Measurements from ENCODE around the gene REEP6.

DNA sequence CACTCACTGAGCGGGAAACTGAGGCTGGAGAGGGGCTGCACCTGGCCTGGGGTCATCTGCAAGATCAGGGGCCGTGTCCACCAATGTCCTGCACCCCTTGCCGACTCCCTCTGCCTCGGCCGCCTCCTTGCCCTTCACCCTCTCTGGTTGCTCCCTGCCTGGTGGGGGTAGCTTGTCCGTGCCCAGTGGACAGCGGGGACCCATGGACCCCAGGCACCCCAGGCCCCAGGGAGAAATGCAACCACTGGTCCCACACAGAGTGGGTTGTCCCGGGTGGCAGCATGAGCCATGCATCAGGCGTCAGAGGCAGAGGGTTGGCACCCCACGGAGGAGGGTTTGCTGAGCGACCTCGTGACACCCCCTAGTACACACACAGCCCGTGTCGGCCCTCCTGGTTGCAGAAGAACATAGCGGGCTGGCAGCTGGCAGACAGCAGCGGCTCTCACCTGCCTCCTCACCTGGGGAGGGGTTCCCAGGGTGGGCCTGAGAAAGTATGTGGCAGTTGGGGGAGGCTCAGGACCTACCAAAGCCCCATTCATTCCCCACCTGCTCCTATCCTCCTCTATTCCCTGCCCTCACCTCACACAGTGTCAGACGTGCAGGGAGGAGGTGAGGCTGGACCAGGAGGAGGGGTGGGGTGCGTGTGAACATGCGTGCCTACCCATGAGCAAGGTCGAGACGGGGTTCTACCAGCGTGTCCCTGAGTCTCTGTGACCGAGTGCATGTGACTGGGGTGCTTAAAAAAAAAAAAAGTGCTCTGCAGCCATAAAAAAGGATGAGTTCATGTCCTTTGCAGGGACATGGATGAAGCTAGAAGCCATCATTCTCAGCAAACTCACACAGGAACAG, 13.2 kb downstream of the REEP6 start:
- TF ChIP-seq, protein P1, sequence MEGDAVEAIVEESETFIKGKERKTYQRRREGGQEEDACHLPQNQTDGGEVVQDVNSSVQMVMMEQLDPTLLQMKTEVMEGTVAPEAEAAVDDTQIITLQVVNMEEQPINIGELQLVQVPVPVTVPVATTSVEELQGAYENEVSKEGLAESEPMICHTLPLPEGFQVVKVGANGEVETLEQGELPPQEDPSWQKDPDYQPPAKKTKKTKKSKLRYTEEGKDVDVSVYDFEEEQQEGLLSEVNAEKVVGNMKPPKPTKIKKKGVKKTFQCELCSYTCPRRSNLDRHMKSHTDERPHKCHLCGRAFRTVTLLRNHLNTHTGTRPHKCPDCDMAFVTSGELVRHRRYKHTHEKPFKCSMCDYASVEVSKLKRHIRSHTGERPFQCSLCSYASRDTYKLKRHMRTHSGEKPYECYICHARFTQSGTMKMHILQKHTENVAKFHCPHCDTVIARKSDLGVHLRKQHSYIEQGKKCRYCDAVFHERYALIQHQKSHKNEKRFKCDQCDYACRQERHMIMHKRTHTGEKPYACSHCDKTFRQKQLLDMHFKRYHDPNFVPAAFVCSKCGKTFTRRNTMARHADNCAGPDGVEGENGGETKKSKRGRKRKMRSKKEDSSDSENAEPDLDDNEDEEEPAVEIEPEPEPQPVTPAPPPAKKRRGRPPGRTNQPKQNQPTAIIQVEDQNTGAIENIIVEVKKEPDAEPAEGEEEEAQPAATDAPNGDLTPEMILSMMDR (IDR thresholded peaks at IDR 0.05; ENCODE audit: extremely low read depth in 1 of 2, insufficient read depth in 1 of 2, low read depth in 1 of 2, low read length in 2 of 2), result no peak
- TF ChIP-seq EZH2 (IDR thresholded peaks at IDR 0.05; ENCODE audit: borderline replicate concordance, low read depth, low read length, severe bottlenecking), result no peak
- no peak for TF ChIP-seq POLR2A (IDR thresholded peaks at IDR 0.05; ENCODE audit: low read depth, low read length)
- no peak for TF ChIP-seq POLR2AphosphoS5 (IDR thresholded peaks at IDR 0.05; ENCODE audit: insufficient read depth, low read depth, low read length)
